Measurements from ENCODE around the gene DOCK9.

- TF ChIP-seq POLR2A (IDR thresholded peaks at IDR 0.05; ENCODE audit: low read depth, low read length): no peak
- no peak for TF ChIP-seq TAF1 (IDR thresholded peaks at IDR 0.05; ENCODE audit: low read depth, low read length)
- TF ChIP-seq POLR2AphosphoS5 (IDR thresholded peaks at IDR 0.05; ENCODE audit: low read depth, low read length): no peak
Observed at GRCh38 chr13:98925949-98926348, 51.9 kb downstream of the DOCK9 start.
